GM19023 (cell line): ENCODE measurements around the gene ARMS2.

Experiments used
- ATAC-seq: cut with Tn5 transposase; IDR thresholded peaks from one replicate; pipeline ENCODE4 v1.9.1; 2021; ENCODE audit warnings: mild to moderate bottlenecking, moderate library complexity; ENCODE audit not compliant: unreplicated experiment

ARMS2 gene

DNA sequence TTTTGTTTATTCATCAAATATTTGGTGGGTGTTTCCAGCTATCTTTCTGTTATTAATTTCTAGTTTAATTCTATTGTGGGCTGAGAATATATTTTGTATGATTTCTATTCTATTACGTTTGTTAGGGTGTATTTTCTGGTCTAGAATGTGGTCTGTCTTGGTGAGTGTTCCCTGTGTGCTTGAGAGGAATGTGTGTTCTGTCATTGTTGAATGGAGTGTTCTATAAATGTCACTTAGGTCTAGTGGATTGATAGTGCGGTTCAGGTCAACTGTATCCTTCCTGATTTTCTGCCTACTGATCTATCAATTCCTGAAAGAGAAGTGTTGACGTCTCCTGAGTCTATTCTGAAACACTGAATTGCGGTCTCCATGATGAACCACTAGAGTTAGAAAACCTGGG, 15.4 kb downstream of the ARMS2 start:
- ATAC-seq, result no peak

DNA sequence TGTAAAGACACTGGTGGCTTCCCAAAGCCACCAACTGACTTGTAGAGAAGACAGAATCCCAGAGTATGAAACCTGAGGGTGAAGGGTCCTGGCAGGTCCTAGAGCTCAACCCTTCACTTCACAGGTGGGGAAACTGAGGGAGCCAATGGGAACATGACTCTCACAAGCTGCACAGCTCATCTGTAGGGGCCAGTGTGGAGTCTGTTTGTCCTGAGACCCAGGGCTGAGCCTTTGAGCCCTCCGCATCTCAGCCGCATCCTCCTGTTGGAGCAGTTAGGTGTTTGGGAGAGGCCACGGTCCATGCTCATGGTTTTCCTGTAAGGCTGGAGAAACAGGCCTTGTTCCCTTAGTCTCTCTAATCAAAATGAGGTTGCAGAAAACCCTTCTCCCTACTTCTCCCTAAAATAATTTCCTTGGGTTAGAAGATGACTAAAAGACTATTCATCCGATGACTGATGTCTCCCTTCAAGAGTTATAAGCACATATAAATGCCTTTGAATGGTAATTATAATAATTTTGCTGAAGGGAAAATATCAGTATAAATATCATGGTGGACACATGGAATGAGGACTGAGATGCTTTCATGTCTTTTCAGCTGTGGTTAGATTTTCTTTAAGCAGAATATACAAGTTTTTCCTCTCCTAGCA, 17.2 kb downstream of the ARMS2 start:
- ATAC-seq, result no peak

- ATAC-seq, result no peak
Observed at GRCh38 chr10:122473116-122473515, 18.7 kb downstream of the ARMS2 start.

GRCh38 chr10:122474131-122474818, 19.8 kb downstream of the ARMS2 start:
- no peak for ATAC-seq

GRCh38 chr10:122475100-122475499, 20.6 kb downstream of the ARMS2 start:
- ATAC-seq, result no peak

DNA sequence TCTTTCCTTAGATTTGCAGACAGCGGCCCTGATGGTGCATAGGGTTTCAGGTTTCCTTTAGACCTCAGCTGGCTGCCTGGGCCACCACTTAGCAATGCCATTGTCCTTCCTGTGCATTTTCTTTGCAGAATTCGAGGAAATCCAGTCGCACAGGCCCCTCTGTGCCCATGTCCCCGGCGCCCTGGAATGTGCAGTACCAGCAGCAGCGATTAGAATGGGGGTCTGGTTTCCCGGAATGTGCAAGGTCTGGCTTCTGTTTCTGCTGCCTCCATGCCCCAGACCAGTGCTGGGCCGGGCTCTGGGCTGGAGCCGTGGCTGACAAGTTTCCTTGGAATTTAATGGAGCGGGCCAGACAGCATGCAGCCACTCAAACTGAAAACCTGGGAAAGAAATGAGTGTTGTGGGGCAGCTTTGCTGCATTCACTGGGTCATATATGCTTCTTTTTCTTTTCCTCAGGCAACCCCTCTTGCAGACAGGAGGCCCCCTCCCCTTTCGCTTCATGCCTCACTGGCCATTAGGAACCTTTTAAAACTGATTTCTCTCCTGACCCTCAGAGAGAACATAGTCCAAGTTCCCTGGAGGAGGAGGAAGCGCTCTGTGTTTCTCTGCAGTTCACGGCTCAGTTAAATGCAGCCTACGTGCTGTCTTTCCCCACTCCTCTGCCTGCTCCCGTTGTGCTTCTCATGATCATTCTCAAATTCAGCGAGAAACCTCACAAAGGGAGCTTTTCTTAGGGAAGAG, 21.3 kb downstream of the ARMS2 start:
- ATAC-seq, result no peak

DNA sequence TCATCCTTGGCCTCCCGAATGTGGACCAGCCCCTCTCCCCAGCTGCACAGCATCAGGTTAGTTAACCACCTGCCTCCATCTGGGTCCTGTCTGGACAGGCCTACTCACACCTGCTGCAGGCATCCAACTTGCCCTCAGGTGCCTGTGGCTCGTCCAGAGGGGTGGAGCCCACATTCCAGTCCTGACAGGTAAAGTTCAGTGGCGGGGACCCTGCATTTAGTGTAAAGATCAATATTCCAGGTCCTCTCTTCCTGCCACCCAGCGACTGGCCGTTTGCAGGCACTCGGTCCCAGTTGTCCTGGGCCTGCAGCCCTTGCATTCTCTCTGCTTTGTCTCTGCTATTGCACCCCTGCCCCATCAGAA, 21.9 kb downstream of the ARMS2 start:
- ATAC-seq, result no peak

- ATAC-seq, result no peak
Observed at GRCh38 chr10:122477436-122477835, 23.0 kb downstream of the ARMS2 start.

- no peak for ATAC-seq
Observed at GRCh38 chr10:122478971-122479370, 24.5 kb downstream of the ARMS2 start.

DNA sequence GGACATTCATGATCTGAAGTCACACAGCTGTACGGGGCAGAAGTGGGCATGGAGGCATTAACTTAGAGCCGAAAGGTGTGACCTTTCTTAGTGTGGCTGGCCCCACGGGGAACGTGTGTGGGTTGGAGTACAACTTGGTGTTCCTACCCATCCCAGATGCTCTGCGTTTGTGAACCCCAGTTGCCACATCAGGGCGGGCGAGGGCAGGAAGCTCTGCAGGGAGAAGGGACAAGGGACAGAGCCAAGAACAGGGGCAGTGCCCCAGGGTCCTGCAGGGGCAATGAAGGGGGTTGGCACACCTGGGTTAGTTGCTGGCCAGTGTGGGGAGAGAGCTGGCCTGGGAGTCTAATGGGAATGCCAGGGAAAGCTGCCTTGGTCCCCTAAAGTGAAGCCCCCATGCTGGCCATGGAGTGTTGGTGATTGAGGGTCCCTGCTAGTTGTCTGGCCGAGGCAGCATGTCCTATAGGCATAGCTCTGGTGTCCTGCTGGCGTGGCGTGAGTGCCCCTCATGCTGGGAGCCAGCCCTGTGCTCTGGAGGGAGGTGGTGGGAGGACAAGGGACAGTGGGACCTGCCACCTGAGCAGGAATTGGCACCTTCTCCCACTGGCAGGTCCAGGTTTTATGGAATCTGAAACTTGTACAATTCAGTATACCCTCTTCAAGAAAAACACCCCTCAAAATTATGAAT, 25.8 kb downstream of the ARMS2 start:
- no peak for ATAC-seq

DNA sequence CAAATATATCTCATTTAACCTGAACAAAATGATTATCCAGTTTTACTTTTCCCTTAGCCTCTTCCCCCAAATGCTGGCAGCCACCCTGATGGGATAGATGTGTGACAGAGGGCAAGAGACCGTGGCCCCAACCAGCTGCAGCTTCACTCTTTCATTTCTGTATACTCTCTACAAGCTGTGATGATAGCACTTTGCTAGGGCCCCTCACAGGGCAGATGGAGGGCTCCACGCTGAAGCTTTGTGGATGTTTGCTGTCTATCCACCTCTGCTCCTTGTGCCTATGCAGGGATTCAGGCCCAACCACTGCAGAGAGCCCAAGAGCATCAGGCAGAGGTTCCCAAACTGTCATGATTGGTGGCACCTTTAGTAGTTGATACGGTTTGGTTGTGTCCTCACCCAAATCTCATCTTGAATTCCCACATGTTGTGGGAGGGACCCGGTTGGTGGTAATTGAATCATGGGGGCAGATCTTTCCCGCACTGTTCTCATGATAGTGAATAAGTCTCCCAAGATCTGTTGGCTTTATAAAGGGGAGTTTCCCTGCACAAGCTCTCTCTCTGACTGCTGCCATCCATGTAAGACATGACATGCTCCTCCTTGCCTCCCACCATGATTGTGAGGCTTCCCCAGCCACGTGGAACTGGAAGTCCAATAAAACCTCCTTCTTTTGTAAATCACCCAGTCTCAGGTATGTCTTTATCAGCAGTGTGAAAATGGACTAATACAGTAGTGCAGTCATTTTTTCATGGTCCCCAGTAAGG, 27.0 kb downstream of the ARMS2 start:
- ATAC-seq, result no peak

DNA sequence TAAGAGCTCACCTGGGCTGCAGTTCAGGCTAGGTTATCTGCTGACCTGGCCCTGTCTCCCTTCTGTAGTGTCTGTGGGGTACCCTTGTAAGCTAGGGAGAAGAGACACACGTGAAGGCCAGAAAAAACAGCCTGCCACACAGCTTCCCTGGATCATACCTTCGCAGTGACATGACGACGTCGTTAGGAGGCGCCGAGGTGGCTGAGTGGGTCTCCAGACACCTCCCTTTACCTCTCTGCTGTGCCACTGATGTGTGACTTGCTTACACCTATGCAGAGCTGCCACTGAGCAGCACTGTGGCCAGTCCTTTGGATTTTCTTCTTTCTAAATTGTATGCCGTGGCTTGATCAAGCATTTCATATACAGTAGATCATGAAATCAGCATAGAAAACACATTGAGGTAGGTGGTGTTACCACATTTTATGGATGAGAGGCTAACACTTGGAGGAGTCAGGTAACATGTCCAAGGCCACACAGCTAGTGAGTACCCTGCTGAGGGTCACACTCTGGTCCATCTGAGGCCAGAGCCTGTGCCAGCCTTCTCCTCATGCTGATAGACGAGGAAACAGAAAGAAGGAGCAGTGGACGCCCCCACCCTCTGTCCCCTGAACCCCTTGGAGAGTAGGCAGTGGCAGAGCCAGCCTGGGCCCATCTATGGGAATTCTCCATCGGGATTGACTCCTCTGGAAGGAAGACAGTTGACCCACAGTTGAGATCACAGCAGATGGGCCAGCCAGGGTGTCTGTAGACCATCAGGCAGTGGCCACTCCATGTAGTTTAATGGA, 30.0 kb downstream of the ARMS2 start:
- no peak for ATAC-seq

DNA sequence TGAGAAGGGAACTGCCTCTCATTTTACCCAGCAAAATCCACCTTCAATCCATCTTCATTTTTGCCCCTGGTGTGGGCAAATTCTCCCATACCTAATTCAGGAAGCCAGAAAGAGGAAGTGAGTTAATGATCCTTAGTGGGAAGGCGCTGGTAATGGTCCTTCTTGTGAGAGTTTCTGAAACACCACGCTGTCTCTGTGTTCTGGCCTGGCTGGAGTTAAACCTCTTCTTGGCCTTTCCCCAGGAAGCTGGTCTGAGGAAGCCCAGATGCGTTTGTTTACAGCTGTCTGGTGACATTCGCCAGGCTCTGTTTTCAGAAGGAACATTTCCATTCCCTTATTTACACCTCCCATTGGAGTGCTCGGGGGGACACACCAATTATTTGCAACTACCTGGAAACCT, 31.2 kb downstream of the ARMS2 start:
- ATAC-seq, result no peak

DNA sequence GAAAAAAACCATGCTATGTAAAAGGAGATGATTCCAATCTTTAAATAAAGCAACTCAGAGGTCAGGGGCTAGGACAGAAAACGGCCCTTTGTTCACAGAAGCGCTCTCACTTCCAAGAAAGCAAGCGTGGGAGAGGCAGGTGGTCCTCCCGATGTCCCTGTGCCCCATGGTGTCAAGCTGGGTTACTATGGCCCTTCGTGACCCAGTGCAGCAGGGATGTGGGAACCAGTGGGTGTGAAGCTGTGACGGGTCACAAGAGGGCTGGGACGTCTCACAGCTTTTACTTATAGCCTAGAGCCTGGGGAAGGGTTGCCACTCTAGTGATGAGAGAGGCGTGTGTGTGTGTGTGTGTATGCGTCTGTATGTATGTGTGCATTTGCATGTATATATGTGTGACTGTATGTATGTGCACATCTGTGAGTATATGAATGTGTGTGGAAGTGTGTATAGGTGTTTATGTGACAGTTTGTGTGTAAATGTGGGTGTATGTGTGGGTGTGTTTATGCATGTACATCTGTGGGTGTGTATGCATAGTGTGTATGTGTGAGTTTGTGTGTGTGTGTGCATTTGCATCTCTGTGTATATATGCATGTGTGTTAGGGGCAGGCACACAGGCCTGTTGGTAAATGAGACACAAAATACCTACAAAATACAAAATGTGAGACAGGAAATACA, 32.1 kb downstream of the ARMS2 start:
- ATAC-seq, result no peak

- ATAC-seq, result no peak
Observed at GRCh38 chr10:122487174-122487765, 32.8 kb downstream of the ARMS2 start.

DNA sequence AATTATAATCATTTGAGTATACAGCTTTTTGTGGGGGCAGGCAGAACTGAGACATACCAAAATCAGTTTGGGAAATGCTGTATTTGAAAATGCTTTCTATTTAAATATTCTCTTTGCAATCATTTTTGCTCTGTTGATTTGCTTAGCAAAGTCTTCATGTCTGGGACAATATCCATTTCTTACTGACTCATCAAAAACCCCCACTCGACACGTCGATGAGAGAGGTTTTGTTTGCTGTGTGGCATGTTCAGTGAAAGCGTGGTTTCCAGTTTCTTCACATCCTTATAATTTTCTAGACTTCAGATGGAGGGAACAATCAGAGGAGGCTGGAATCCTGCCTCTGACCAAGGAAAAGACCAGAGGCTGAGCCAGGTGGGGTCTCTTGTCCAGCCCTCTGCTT, 35.8 kb downstream of the ARMS2 start:
- ATAC-seq, result no peak

DNA sequence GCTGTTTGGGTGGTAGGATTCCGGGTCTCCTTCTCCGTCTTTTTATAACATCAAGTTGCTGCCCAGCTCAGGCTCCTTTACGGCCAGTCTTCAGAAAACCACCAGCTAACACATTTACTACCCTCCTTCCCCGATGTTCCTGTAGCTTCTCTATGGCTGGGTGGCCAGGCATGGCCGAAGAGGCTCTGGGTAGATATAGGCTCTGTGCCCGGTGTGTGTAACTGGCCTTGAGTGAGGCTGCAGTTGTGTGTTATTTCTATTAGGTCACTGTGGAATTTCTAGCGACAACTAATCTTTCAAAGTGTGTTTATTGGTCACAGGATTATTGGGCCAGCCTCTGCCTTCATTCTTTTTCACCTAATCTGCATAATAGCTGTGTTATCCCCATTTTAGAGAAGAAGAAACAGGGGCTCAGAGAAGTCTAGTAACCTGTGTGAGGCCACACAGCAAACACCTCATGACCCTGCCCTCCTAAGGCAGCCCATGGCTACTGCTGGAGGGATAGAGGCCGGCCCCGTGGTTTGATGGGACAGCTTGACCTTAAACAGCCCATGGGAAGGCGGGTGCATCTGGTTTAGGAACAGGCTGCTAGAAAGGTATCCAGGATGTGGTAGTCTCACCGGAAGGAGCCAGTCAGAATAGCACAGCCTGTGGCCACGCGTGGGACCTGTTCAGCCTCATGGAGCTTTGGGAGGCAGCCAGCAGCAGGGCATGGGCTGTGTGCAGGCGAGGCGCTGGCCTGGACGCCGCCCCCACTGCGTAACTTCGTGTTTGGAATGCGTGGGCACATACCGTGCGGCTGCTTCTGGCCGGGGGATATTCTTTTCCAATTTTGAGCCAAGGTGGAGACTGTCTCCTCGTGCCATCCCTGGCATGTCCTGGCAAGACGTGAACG, 36.6 kb downstream of the ARMS2 start:
- no peak for ATAC-seq

DNA sequence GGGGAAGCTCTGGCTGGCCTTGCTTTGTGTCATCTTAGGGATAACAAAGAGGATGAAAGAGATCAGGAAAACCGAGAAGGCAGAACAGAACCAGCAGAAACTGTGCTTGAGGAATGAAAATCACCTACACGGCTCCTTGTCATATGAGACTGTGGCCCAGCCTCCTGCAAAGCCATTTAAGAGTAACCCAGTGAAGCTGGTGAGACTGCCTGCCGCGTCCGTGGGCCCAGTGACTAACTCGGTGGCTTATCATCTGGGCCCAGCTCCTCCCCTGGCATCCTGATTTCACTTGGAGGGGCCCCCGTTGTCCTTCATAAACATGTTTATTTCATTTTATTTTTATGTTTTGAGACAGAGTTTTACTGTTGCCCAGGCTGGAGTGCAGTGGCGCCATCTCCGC, 37.6 kb downstream of the ARMS2 start:
- no peak for ATAC-seq
